T-cell (primary cell): Measurements from ENCODE around the gene GNAI3. TPM values are rescaled to one million over a fixed set of nuclear protein-coding genes. Genes with fewer than 3 reads are reported as not detected.

Experiments used
- ATAC-seq, 4 experiments: fragments of 200-7000 bp in 3 of 4; fragments of 150-1000 bp in 1 of 4; cut with Tn5 transposase; replicated peaks in 1 of 4; 1 replicate in 3 of 4; 2 replicates in 1 of 4; pipeline ENCODE4 v1.10.0; 2021; ENCODE audit warnings: moderate library complexity in 3 of 4, mild to moderate bottlenecking in 2 of 4, moderate number of reproducible peaks in 1 of 4
- CTCF ChIA-PET, 2 donors: fragments of 300-600 bp; sonication (Branson Sonifier 250); formaldehyde crosslinking; loops; one replicate each; lab custom pipeline; 2022; ENCODE audit warnings: antibody characterized with exemption in 2 of 2; lab: Charles Lee
- POLR2A ChIA-PET, 2 donors: fragments of 300-600 bp; sonication (Branson Sonifier 250); formaldehyde crosslinking; loops; one replicate each; lab custom pipeline; 2022; ENCODE audit warnings: antibody characterized with exemption in 2 of 2; lab: Charles Lee
- DNase-seq, 35 experiments: peaks; one replicate each; pipeline versions ENCODE4 v3.0.0 to v3.0.0-alpha.2; 2013 to 2023
- H3K27ac ChIP-seq: one replicate; pipeline ENCODE4 v1.5.1; 2013; ENCODE audit warnings: low read length
- H3K27me3 ChIP-seq, 2 experiments: replicated peaks in 1 of 2; 1 replicate in 1 of 2; 2 replicates in 1 of 2; pipeline versions ENCODE4 v1.6.1 to v1.7.0; 2013; ENCODE audit warnings: low read length in 1 of 2, mixed read lengths in 1 of 2; ENCODE audit not compliant: control insufficient read depth in 2 of 2, insufficient read depth in 2 of 2; ENCODE audit errors: extremely low read depth in 1 of 2
- H3K36me3 ChIP-seq, 2 donors: 1 replicate in 1 of 2; 2 replicates in 1 of 2; pipeline versions ENCODE4 v1.6.1 to v1.7.0; 2013; ENCODE audit warnings: low read length in 1 of 2; ENCODE audit not compliant: control insufficient read depth in 2 of 2, insufficient read depth in 1 of 2; ENCODE audit errors: extremely low read depth in 1 of 2
- H3K4me1 ChIP-seq, 2 experiments: 1 replicate in 1 of 2; 2 replicates in 1 of 2; pipeline versions ENCODE4 v1.6.1 to v1.7.0; 2013; ENCODE audit warnings: low read length in 2 of 2, mixed read lengths in 1 of 2; ENCODE audit not compliant: insufficient read depth in 2 of 2, control insufficient read depth in 1 of 2; ENCODE audit errors: extremely low read depth in 1 of 2
- H3K4me3 ChIP-seq, 2 donors: 1 replicate in 1 of 2; 2 replicates in 1 of 2; pipeline versions ENCODE4 v1.5.1 to v1.7.0; 2013; ENCODE audit warnings: mild to moderate bottlenecking in 2 of 2, low read length in 1 of 2, moderate library complexity in 1 of 2; ENCODE audit not compliant: control insufficient read depth in 1 of 2; ENCODE audit errors: extremely low read depth in 1 of 2
- H3K9me3 ChIP-seq: 2 replicates; pipeline ENCODE4 v1.7.0; 2013
- H3K27ac Mint-ChIP-seq, 2 donors: one replicate each; pipeline ENCODE4 v1.8.0; 2020 to 2021; ENCODE audit warnings: mild to moderate bottlenecking in 2 of 2, mixed read lengths in 2 of 2
- H3K27me3 Mint-ChIP-seq, 2 donors: one replicate each; pipeline ENCODE4 v1.8.0; 2021 to 2022; ENCODE audit warnings: mixed read lengths in 2 of 2
- H3K36me3 Mint-ChIP-seq: one replicate; pipeline ENCODE4 v1.8.0; 2021; ENCODE audit warnings: mixed read lengths
- H3K4me1 Mint-ChIP-seq, 3 donors: one replicate each; pipeline ENCODE4 v1.8.0; 2020 to 2022; ENCODE audit warnings: mixed read lengths in 3 of 3, mild to moderate bottlenecking in 1 of 3
- H3K4me3 Mint-ChIP-seq, 3 donors: one replicate each; pipeline ENCODE4 v1.8.0; 2020 to 2022; ENCODE audit warnings: mild to moderate bottlenecking in 3 of 3, mixed read lengths in 3 of 3, moderate library complexity in 3 of 3
- H3K9me3 Mint-ChIP-seq, 3 donors: one replicate each; pipeline ENCODE4 v1.8.0; 2020 to 2022; ENCODE audit warnings: mixed read lengths in 3 of 3
- WGBS: methylation state at CpG from one replicate; pipeline ENCODE4 v1.1.5; 2013; ENCODE audit warnings: missing lambda C conversion rate; ENCODE audit not compliant: insufficient coverage; 5-methylcytosine and 5-hydroxymethylcytosine counted together
- total RNA-seq, 35 experiments: library from RNA in 6 of 35; stranded (reverse) in 6 of 35; fragments of 120-200 nt in 1 of 35; gene quantifications; one replicate each; pipeline versions ENCODE4 v1.2.1 to v1.2.4 and lab custom pipeline; 2013 to 2026

Gene GNAI3
- total RNA-seq, 5 donors from 2014 or later (not counting 1 experiment from before 2014, with no cell fraction given): 5.4 to 7.2 (median 6.5) TPM

DNA sequence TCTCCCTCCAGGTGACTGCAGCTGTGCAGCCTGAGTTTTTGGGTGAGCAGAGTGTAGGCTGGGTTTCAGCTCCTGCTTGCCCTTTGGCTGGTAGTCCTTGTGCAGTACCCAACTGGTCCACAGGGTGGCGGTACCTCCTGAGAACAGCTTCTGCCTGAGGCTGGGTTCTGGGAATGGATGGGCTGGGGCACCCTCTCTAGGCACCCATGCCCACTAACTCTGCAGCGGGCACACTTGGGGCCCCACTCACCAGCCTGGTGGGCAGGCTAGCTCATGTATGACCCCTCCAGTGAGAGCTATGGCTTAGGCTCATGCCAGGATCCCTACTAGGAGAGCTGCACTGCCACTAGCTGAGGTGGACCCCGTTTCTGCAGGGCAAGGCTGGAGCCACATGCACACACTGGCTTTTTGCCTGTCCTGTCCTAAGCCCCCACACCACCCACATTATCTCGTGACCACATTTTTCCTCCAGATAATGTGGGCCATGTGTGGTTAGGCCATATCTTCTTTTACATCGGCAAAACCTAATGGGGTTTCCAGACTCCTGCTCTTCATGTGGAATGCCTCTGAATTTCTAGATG is 92.0 kb downstream of the GNAI3 start:
- no peak overlapping the region for H3K27ac ChIP-seq
- Mint-ChIP-seq H3K27me3 (no peaks in the 10 kb centered on the region), H3K9me3 (no peaks in the 10 kb centered on the region), H3K4me3 (no peak overlapping the region), H3K4me1 (peaks cover 6 to 17% (median 14%) of the 10 kb centered on the region in 3 donors), H3K36me3 (no peaks in the 10 kb centered on the region), H3K27ac (peak overlapping the region in 1 of 2 donors; percentile 57)
- POLR2A ChIA-PET: interaction anchor here (0.8 to 1.0 kb wide), 2 partner anchors 92 kb away, joined by 3 to 5 read pairs; partner anchors contain the start of gene GNAI3 (in 2 of the 2)
- H3K36me3 ChIP-seq: no peaks in the 10 kb centered on the region
- CTCF ChIA-PET: interaction anchor here (0.5 to 3.7 kb wide), 48 partner anchors 9 to 712 kb away, joined by 3 to 46 read pairs (median 4); partner anchors contain the start of genes AHCYL1 (in 2 of the 2), GNAI3 (in 2 of the 2), GSTM1 (in 2 of the 2) and GSTM4 (in 2 of the 2)
- no peaks in the 10 kb centered on the region for H3K9me3 ChIP-seq
- H3K4me3 ChIP-seq: no peak overlapping the region
- H3K4me1 ChIP-seq: peaks cover 0 to 20% of the 10 kb centered on the region in 2 experiments
- 30% methylated on average over 2 of the region's 5 CpGs for WGBS
- peak; percentile 58 to 95 (median 85) for DNase-seq
- peaks cover 0 to 23% of the 10 kb centered on the region in 2 experiments for H3K27me3 ChIP-seq
- ATAC-seq: peak; percentile 70 to 87 (median 74)

DNA sequence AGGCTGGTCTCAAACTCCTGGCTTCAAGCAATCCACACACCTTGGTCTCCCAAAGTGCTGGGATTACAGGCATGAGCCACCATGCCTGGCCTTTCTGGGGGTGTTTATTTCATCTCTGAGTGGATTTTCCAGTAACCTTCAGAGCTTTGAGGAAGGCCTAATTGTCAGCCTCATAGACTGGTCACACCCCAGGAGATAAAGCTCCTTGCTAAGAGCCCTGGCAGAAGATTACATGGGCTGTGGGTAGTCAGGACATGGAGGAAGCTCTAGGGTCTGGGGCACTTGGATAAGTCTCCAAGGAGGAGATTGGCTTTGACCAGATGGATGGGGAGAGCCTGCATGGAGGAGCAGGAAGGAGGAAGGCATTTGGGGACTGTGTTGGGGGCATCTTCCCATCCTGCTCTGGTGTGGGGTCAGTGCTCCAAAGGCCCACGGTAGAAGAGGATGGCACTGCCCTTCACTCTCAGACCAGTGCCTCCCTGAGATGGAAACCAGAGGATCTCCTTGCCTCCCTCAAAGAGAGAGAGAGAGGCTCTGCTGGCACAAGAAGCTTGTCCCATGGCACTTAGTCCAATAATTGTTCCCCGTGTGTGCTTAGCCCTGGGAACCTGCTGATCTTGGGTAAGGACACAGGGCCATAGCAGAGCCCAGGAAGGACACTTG is 92.8 kb downstream of the GNAI3 start:
- H3K4me3 Mint-ChIP-seq: no peak overlapping the region
- no peak overlapping the region for H3K27ac ChIP-seq
- H3K27me3 ChIP-seq: peaks cover 0 to 23% of the 10 kb centered on the region in 2 experiments
- H3K4me1 Mint-ChIP-seq: peaks cover 6 to 13% (median 12%) of the 10 kb centered on the region in 3 donors
- ChIA-PET POLR2A (interaction anchor here (0.8 to 1.0 kb wide), 2 partner anchors 93 kb away, joined by 3 to 5 read pairs; partner anchors contain the start of gene GNAI3 (in 2 of the 2)), CTCF (interaction anchor here (0.5 to 3.7 kb wide), 23 partner anchors 10 to 376 kb away, joined by 3 to 46 read pairs (median 6); partner anchors contain the start of genes AHCYL1 (in 2 of the 2), GNAI3 (in 2 of the 2), GSTM1 (in 1 of the 2) and GSTM3 (in 1 of the 2))
- ATAC-seq (no peak), DNase-seq (no peak)
- H3K9me3 ChIP-seq: no peaks in the 10 kb centered on the region
- H3K4me1 ChIP-seq: peaks cover 0 to 20% of the 10 kb centered on the region in 2 experiments
- no peaks in the 10 kb centered on the region for H3K9me3 Mint-ChIP-seq
- H3K36me3 ChIP-seq: no peaks in the 10 kb centered on the region
- no peak overlapping the region for H3K4me3 ChIP-seq
- no peaks in the 10 kb centered on the region for H3K36me3 Mint-ChIP-seq
- H3K27ac Mint-ChIP-seq: no peak overlapping the region
- H3K27me3 Mint-ChIP-seq: no peaks in the 10 kb centered on the region
- WGBS: 60% methylated on average over 1 of the region's 2 CpGs

DNA sequence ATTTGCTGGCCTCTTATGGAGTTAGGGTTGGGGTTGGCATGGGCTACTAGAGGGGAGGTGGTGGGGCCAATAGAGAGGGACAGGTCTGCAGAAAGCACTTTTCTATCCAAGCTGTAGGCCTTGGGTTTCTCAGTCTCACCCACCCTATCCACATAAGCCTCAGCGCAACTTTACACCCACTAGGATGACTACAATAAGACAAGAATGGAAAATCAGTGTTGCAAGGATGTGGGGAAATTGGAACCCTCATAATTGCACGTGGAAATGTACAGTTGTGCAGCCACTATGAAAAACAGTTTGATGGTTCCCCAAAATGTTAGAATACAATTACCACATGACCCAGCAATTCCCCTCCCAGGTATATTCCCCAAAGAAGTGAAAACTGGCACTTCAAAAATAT is 93.4 kb downstream of the GNAI3 start:
- ATAC-seq: no peak
- H3K27ac ChIP-seq: no peak overlapping the region
- H3K9me3 Mint-ChIP-seq: no peaks in the 10 kb centered on the region
- H3K27ac Mint-ChIP-seq: no peak overlapping the region
- ChIA-PET CTCF (interaction anchor here (0.7 to 3.7 kb wide), 10 partner anchors 9 to 365 kb away, joined by 3 to 37 read pairs (median 19); partner anchors contain the start of genes AHCYL1 (in 1 of the 2) and GNAI3 (in 1 of the 2)), POLR2A (no interaction called here)
- no peaks in the 10 kb centered on the region for H3K36me3 Mint-ChIP-seq
- no peak for DNase-seq
- no peak overlapping the region for H3K4me3 ChIP-seq
- no peak overlapping the region for H3K4me3 Mint-ChIP-seq
- no CpG with 5 or more reads among the region's 2 CpGs for WGBS
- H3K4me1 ChIP-seq: peaks cover 0 to 20% of the 10 kb centered on the region in 2 experiments
- no peaks in the 10 kb centered on the region for H3K9me3 ChIP-seq
- H3K36me3 ChIP-seq: no peaks in the 10 kb centered on the region
- peaks cover 0 to 23% of the 10 kb centered on the region in 2 experiments for H3K27me3 ChIP-seq
- H3K27me3 Mint-ChIP-seq: no peaks in the 10 kb centered on the region
- peaks cover 6 to 13% (median 12%) of the 10 kb centered on the region in 3 donors for H3K4me1 Mint-ChIP-seq

DNA sequence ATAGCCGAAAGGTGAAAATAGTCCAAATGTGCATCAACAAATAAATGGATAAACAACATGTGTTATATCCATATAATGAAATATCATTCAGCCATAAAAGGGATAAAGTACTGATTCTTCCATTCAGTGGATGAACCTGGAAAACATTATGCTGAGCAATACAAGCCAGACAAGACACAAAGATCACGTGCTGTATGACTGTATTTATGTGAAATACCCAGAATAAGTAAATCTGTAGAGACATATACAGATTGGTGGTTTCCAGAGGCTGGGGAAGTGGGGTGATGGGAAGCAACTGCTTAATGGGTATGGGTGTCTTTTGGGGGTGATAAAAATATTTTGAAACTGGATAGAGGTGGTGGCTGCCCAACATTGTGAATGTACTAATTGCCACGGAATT is 94.2 kb downstream of the GNAI3 start:
- no peak for DNase-seq
- no peak overlapping the region for H3K27ac Mint-ChIP-seq
- WGBS: 57% methylated on average over 1 of the region's 3 CpGs

DNA sequence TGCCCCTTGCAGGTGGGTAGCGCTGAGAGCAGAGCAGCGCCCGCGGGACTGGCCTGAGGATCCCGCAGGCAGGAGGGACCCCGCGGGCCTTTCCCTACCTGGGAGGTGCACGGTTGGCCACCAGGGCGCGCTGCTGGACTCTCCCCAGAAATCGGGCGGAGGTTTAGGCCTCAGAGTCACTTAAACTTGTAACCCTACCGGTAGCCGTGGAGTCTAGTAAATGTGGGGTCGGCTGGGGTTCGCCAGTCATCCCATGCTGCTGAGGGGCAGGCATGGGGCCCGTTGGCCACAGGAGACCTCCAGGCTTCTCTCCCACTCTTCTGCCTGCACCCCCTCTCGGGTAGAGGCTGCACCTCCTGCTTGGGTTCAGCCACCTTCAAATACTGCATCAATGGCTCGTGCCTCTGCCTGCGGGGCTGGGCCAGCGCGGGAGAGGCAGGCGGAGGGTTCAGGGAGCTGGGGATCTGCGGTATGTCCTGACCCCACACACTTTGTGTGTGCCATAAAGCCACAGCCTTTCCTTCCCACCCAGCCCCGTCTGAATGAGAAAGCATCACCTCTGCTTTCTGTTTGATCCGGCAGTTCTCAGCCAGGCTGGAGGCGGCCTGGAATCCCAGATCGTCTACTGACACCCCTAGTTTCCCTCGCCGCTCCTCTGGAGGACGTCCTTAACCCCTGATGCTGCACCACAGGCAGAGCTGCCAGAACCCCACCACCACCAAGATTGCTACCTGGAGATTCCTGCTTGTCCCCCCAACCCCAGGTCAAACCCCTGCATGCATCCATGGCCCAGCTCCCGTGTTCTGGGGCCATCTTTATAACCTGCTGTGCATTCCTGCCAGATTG is 95.2 kb downstream of the GNAI3 start:
- H3K9me3 ChIP-seq: no peaks in the 10 kb centered on the region
- H3K27me3 ChIP-seq: peaks cover 0 to 19% of the 10 kb centered on the region in 2 experiments
- 38% methylated on average over 26 of the region's 32 CpGs for WGBS
- H3K9me3 Mint-ChIP-seq: no peaks in the 10 kb centered on the region
- no peak overlapping the region for H3K4me3 ChIP-seq
- H3K4me3 Mint-ChIP-seq: no peak overlapping the region
- ChIA-PET CTCF (interaction anchor here (0.7 to 1.6 kb wide), 10 partner anchors 9 to 341 kb away, joined by 3 to 8 read pairs (median 4); partner anchors contain the start of gene AHCYL1 (in 2 of the 2)), POLR2A (no interaction called here)
- no peaks in the 10 kb centered on the region for H3K36me3 ChIP-seq
- DNase-seq: peak; percentile 59 to 91 (median 84)
- peak; percentile 89 to 96 (median 93) for ATAC-seq
- H3K4me1 Mint-ChIP-seq: peaks cover 6 to 13% (median 12%) of the 10 kb centered on the region in 3 donors
- H3K4me1 ChIP-seq: peaks cover 0 to 20% of the 10 kb centered on the region in 2 experiments
- no peak overlapping the region for H3K27ac Mint-ChIP-seq
- no peaks in the 10 kb centered on the region for H3K36me3 Mint-ChIP-seq
- H3K27me3 Mint-ChIP-seq: no peaks in the 10 kb centered on the region
- H3K27ac ChIP-seq: no peak overlapping the region

More for the DNA sequence above, 94.2 kb downstream of the GNAI3 start:
- Mint-ChIP-seq H3K4me3 (no peak overlapping the region), H3K27me3 (no peaks in the 10 kb centered on the region), H3K9me3 (no peaks in the 10 kb centered on the region), H3K4me1 (peaks cover 6 to 13% (median 12%) of the 10 kb centered on the region in 3 donors), H3K36me3 (no peaks in the 10 kb centered on the region)
- no peaks in the 10 kb centered on the region for H3K9me3 ChIP-seq
- H3K4me3 ChIP-seq: no peak overlapping the region
- H3K36me3 ChIP-seq: no peaks in the 10 kb centered on the region
- peaks cover 0 to 20% of the 10 kb centered on the region in 2 experiments for H3K4me1 ChIP-seq
- ChIA-PET CTCF (interaction anchor here (0.6 to 1.6 kb wide), 6 partner anchors 9 to 342 kb away, joined by 3 to 8 read pairs (median 4); partner anchors contain the start of gene AHCYL1 (in 2 of the 2)), POLR2A (no interaction called here)
- no peak for ATAC-seq
- peaks cover 0 to 23% of the 10 kb centered on the region in 2 experiments for H3K27me3 ChIP-seq
- no peak overlapping the region for H3K27ac ChIP-seq
